HG03460 (cell line): ENCODE measurements around the gene HIVEP3.

Experiments used
- ATAC-seq: cut with Tn5 transposase; IDR thresholded peaks from one replicate; pipeline ENCODE4 v1.9.1; 2021; ENCODE audit not compliant: unreplicated experiment

The HIVEP3 gene

DNA sequence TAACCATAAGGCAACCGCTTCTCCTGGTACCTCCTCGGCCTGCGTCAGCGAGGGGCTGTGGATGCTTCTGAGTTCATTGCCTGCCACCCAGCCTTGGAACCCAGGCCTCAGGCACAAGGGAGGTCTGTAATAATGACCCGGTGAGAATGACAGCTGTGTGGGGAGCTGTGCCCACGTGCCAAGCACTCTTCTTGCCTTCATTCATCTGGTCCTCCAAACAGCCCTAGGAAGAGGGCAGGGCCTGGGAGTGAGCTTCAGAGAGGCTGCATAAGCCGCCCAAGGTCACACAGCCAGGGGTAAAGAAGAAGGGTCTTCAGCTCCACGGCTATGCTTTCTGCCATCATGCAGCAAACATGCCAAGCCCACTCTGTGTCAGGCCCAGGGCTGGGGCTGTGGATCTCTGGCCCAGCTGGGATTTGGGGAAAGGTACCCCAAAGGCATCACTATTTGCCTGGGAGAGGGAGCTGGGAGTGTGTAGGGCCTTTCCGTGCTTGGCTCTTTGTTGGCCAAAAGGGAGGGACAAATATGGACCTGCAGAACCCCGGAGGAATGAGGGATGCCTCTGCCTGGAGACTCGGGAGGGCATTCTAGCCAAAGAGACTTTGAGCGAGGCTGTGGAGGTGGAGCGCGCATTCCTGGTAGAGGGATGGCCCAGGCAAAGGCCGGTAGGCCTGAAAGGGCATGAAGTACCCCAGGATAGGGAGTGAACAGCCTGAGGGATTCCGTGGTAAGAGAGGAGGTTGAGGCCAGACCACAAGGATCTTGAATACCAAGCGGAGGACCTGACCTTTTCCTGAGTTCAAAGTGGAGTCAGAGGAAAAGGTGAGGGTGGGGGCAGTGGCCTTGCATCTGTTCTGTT, 424.1 kb downstream of the HIVEP3 start:
- ATAC-seq, result no peak

- ATAC-seq, result no peak
Measured at GRCh38 chr1:41493626-41494350, 424.9 kb downstream of the HIVEP3 start.

GRCh38 chr1:41493117-41493536, 425.6 kb downstream of the HIVEP3 start:
- no peak for ATAC-seq

DNA sequence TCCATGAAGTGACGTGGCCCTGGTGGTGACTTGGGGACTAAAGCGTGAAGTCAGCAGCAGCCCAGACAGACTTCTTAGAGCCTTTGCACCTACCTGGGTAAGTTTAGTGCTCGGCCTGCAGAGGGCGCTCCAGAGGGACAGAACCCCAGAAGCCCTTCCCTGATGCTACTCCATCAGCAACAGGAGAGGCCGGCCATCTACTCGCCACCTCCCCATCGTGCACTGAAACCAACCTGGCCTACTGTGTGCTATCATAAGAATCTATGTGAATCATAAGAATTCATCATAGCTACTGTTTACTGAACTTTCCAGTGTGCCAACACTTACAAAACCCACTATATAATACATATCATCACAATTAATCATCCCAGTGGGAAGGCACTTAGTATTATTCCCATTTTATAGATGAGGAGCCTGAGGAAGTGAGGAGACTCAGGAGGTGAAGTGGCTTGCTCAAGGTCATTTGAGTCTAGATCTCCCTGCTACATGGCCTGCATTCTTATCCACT, 426.3 kb downstream of the HIVEP3 start:
- no peak for ATAC-seq

GRCh38 chr1:41490911-41491310, 427.8 kb downstream of the HIVEP3 start:
- no peak for ATAC-seq

DNA sequence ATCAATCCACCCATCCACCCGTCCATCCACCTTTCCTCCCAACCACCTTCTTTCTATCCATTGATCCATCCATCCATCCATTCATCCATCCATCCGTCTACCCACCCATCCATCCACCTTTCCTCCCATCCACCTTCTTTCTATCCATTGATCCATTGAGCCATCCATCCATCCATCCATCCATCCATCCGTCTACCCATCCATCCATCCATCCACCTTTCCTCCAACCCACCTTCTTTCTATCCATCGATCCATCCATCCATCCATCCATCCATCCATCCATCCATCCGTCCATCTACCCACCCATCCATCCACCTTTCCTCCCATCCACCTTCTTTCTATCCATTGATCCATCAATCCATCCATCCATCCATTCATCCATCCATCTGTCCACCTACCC, 429.2 kb downstream of the HIVEP3 start:
- ATAC-seq, result no peak

DNA sequence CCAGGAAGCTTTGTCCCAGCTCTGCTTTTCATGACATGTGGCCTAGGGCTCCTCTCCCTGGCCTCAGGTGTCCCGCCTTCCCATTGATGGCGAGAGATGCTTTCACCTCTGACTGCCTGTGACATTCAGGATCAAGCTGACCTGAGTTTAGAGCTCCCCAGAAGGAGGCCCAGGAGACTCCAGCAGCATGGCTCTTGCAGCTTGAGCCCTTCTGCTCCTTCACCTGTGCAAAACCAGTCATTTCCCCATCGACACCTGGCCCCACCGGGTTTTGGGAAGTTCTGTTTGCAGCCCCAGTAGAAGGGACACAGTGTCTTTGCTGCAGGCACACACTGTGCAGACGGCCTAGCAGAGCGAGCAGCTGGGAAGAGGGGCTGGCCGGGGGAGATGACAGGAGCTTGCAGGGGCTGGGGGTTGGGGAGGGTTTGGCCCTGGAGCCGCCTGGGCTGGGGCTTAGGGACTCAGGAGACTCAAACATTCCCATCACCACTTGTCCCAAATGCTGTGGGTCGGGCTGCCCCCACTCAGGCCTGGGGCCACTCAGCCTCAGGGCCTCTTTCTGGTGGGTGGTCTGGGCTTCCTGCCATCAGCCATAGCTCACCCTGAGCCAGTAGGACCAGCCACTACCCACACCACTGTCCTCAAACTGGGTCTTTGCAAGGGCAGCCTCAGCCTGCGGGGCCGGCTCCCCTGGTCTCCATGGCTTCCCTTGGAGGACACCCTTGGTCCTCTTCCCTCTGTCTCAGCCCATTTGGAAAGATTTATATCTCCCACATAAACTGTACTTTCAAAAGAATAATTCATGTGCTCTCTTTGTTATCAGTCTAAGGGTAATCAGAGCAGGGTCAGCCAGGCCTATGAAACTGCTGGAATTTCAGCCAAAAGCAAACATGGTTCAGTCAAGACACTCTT, 430.4 kb downstream of the HIVEP3 start:
- ATAC-seq, result no peak

GRCh38 chr1:41487126-41488039, 431.3 kb downstream of the HIVEP3 start:
- no peak for ATAC-seq

DNA sequence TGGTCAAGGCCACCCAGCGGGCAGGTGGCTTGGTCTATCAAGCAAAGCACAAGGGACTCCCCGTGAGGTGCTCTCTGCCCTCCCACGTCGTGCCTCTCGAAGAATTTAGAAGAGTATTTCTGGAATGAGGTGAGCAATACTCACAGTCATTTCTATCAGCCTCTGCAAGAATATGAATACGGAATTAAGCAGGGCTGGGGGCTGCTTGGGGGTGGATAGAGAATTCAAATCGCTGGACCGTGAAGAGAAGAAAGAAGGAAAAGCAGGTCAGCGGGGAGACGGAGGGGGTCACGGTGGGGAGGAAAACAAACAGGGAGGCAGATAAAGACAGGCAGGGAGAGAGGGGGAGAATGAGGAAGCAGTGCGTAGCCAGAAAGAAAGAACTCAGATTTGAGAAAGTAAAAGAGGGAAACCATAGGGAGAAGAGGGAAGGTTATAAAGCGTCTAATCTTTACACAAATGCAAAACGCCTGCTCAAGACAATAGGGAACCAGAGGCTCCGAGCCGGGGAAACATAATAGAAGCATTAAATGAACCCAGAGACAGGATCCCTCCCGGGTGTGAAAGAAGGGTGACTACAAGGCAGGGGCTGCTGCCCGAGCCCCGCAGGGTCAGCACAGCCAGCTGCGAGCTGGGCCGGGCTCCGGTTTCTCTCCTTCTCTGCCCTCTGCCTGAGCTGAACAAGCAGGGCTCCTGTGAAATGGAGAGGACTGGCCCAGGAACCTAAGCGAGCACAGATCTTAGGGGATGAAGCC, 432.2 kb downstream of the HIVEP3 start:
- ATAC-seq, result no peak

DNA sequence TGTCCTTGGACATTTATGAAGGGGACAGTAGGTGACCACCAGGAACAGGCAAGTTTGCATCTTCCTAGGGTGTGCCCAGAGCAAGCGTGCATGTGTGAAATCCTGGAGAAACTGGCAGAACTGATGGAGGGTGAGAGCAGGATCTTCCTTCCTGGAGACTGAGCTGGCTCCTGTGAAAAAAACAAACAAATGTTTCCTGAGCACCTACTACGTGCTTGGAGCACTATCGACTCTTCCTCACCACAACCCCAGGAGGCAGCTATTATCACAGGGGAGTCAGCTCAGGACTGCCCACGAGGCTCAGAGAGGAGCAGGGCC, 432.7 kb downstream of the HIVEP3 start:
- ATAC-seq, result no peak

- ATAC-seq, result no peak
Measured at GRCh38 chr1:41485605-41486004, 433.1 kb downstream of the HIVEP3 start.

DNA sequence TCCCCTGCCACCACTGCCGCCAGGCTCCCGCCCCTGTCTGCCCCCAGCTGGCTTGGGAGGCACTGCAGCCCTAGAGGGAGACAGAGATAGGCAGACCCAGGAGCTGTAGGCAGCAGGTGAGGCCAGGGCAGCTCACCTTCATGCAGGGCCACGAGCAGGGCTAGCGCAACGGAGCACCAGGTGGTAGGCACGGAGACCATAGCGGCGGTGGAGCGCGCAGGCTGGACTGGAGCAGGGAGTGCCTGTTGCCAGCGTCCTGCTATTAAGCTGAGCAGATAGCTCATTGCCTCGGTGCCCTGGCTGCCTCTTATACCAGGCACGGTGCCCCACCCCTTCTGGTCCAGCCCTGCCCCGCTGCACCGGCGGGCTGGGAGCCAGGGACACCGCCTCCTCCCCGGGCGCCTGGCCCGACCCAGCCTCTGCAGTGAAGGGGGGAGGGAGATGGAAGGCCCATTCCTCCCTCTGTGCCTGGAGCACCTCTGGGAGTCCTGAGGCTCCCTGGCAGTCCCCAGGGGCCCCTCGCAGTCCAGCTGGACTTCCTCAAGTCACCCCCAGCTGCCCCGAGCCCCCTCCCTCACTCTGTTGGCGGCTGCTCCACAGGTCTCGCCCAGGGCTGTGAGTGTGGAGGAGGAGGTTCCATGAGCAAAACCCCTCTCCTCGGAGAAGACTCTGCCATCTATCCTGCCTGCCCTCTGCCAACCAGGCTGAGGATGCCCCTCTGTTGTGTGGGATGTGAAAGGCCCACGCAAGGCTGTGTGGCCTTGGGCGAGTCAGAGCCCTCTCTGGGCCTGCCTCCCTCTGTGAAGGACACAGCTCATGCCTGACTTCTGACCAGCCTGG, 434.1 kb downstream of the HIVEP3 start, which contains the start of gene EDN2:
Gene EDN2, minus strand, starts transcription at position 282 of the 840 bp plus-strand sequence. Its CDS starts 82 bp downstream, at position 200.
- ATAC-seq, result no peak

GRCh38 chr1:41483960-41484401, 434.7 kb downstream of the HIVEP3 start:
- no peak for ATAC-seq

- no peak for ATAC-seq
Measured at GRCh38 chr1:41483001-41483850, 435.5 kb downstream of the HIVEP3 start.

GRCh38 chr1:41482001-41482765, 436.5 kb downstream of the HIVEP3 start:
- no peak for ATAC-seq

GRCh38 chr1:41481109-41481775, 437.5 kb downstream of the HIVEP3 start:
- no peak for ATAC-seq
